ENCODE data around the gene SENP6. TPM values are rescaled to one million over a fixed set of nuclear protein-coding genes. Genes with fewer than 3 reads are reported as not detected.
"Not testable (repeated sequence)": the region's sequence is repeated elsewhere in the genome, so short reads cannot be mapped to it uniquely, and the experiment has no call there.

The SENP6 gene
- total RNA-seq, 4 donors from 2014 or later: 50.3 to 67.9 (median 57.6) TPM

GRCh38 chr6:75623491-75623890 is 21.8 kb downstream of the SENP6 start:
- no peak for DNase-seq
- Histone ChIP-seq H3K9me3 (no peaks in the 10 kb centered on the region), H3K4me1 (peaks cover 31 to 35% of the 10 kb centered on the region in 2 donors), H3K27ac (no peak overlapping the region), H3K4me3 (no peak overlapping the region), H3K27me3 (no peaks in the 10 kb centered on the region), H3K36me3 (peaks cover 0 to 12% of the 10 kb centered on the region in 2 donors)
- intact Hi-C loops (cut with DNase I; ENCODE audit: low total_unique reads): no loop called here
- TF ChIP-seq CTCF (IDR thresholded peaks at IDR 0.05 in 4 of 5, conservative IDR thresholded peaks at IDR 0.05 in 1 of 5) (no peak), POLR2A (IDR thresholded peaks at IDR 0.05) (no peak)
- ATAC-seq: no peak
- in situ Hi-C loops (cut with MboI; ENCODE audit: low sequenced_read_pairs in 4 of 4): no loop called here

DNA sequence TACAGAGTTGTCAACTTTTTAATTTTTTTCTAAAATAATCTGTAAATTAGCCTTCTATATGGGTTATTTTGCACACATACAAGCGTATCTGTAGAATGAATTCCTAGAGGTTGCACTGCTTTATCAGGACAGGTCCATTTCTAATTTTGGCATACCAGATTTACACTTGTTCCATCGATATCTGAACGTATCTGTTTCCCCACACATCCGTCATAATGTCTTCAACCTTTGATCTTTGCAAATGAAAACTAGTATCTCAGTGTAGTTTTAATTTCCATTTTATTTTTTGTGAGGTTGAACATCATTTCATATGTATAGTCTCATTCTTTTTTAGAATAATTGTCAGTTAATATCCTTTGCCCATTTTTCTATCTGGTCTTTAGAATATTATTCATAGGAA is 22.7 kb downstream of the SENP6 start:
- no peaks in the 10 kb centered on the region for H3K9me3 ChIP-seq
- intact Hi-C loops (cut with DNase I; ENCODE audit: low total_unique reads): no loop called here
- DNase-seq (no peak), ATAC-seq (no peak)
- H3K27ac ChIP-seq: no peak overlapping the region
- H3K27me3 ChIP-seq: no peaks in the 10 kb centered on the region
- peaks cover 0 to 13% of the 10 kb centered on the region in 2 donors for H3K36me3 ChIP-seq
- peaks cover 27 to 31% of the 10 kb centered on the region in 2 donors for H3K4me1 ChIP-seq
- no peak for TF ChIP-seq CTCF (IDR thresholded peaks at IDR 0.05 in 4 of 5, conservative IDR thresholded peaks at IDR 0.05 in 1 of 5)
- no peak for TF ChIP-seq POLR2A (IDR thresholded peaks at IDR 0.05)
- H3K4me3 ChIP-seq: no peak overlapping the region
- in situ Hi-C loops (cut with MboI; ENCODE audit: low sequenced_read_pairs in 4 of 4): no loop called here

DNA sequence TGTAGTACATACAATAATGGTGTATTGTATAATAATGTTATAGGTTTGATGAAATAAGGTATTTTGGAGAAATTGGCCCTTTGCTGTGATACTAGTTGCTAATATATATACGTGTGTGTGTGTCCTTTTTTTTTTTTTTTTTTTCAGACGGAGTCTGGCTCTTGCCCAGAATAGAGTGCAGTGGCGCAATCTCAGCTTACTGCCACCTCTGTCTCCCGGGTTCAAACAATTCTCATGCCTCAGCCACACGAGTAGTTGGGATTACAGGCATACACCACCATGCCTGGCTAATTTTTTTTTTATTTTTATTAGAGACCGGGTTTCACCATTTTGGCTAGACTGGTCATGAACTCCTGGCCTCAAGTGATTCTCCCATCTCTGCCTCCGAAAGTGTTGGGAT is 23.3 kb downstream of the SENP6 start:
- in situ Hi-C loops (cut with MboI; ENCODE audit: low sequenced_read_pairs in 4 of 4): no loop called here
- H3K9me3 ChIP-seq: no peaks in the 10 kb centered on the region

GRCh38 chr6:75626561-75626960 is 24.9 kb downstream of the SENP6 start:
- Histone ChIP-seq H3K9me3 (no peaks in the 10 kb centered on the region), H3K4me3 (no peak overlapping the region), H3K36me3 (peaks cover 0 to 13% of the 10 kb centered on the region in 2 donors), H3K27me3 (no peaks in the 10 kb centered on the region), H3K27ac (no peak overlapping the region), H3K4me1 (peaks cover 5 to 10% of the 10 kb centered on the region in 2 donors)
- no peak for ATAC-seq
- no peak for DNase-seq
- in situ Hi-C loops (cut with MboI; ENCODE audit: low sequenced_read_pairs in 4 of 4): no loop called here
- TF ChIP-seq POLR2A (IDR thresholded peaks at IDR 0.05) (no peak), CTCF (IDR thresholded peaks at IDR 0.05 in 4 of 5, conservative IDR thresholded peaks at IDR 0.05 in 1 of 5) (no peak)
- intact Hi-C loops (cut with DNase I; ENCODE audit: low total_unique reads): no loop called here

More for the DNA sequence above, 23.3 kb downstream of the SENP6 start:
- intact Hi-C loops (cut with DNase I; ENCODE audit: low total_unique reads): no loop called here
- Histone ChIP-seq H3K36me3 (peaks cover 0 to 13% of the 10 kb centered on the region in 2 donors), H3K27ac (peak overlapping the region in 2 of 4 donors; percentile 25 to 26), H3K27me3 (no peaks in the 10 kb centered on the region), H3K4me1 (peaks cover 21 to 25% of the 10 kb centered on the region in 2 donors), H3K4me3 (no peak overlapping the region)
- TF ChIP-seq CTCF (IDR thresholded peaks at IDR 0.05 in 4 of 5, conservative IDR thresholded peaks at IDR 0.05 in 1 of 5): no peak
- no peak for TF ChIP-seq POLR2A (IDR thresholded peaks at IDR 0.05)
- DNase-seq (no peak), ATAC-seq (no peak)

DNA sequence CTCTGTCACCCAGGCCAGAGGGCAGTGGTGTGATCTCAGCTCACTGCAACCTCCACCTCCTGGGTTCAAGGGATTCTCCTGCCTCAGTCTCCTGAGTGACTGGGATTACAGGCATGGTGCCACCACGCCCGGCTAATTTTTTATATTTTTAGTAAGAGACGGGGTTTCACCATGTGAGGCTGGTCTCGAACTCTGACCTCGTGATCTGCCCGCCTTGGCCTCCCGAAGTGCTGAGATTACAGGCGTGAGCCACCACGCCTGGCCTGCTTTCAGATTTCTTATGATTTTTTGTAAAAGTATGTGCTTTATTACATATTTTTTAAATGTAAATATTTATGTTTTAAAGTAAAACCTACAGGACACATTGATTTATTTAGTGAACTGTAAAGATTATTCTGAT is 26.0 kb downstream of the SENP6 start:
- H3K27me3 ChIP-seq; H3K4me1 ChIP-seq; ATAC-seq; intact Hi-C loops (cut with DNase I; ENCODE audit: low total_unique reads); DNase-seq; H3K4me3 ChIP-seq; H3K9me3 ChIP-seq; in situ Hi-C loops (cut with MboI; ENCODE audit: low sequenced_read_pairs in 4 of 4); H3K27ac ChIP-seq: not testable (repeated sequence)
- peaks cover 0 to 13% of the 10 kb centered on the region in 2 donors for H3K36me3 ChIP-seq

All from gastrocnemius medialis (tissue), 4 donors.